Tibial nerve (tissue), 3 donors: ENCODE results near the gene SNX2.

Experiments used
- POLR2A ChIP-seq, 2 donors: fragments of 450-650 bp; IDR thresholded peaks; one replicate each; pipeline ENCODE4 v1.6.1; 2017; ENCODE audit warnings: antibody characterized with exemption in 2 of 2, mild to moderate bottlenecking in 2 of 2, moderate library complexity in 2 of 2
- TF ChIP-seq, protein P1 (sequence below), 5 experiments: fragments of 200-600 bp in 3 of 5; fragments of 450-650 bp in 2 of 5; sonication (generic) in 3 of 5; IDR thresholded peaks; one replicate each; pipeline ENCODE4 v1.5.1; 2016 to 2019; ENCODE audit warnings: antibody characterized with exemption in 5 of 5, mild to moderate bottlenecking in 3 of 5, moderate library complexity in 2 of 5

DNA sequence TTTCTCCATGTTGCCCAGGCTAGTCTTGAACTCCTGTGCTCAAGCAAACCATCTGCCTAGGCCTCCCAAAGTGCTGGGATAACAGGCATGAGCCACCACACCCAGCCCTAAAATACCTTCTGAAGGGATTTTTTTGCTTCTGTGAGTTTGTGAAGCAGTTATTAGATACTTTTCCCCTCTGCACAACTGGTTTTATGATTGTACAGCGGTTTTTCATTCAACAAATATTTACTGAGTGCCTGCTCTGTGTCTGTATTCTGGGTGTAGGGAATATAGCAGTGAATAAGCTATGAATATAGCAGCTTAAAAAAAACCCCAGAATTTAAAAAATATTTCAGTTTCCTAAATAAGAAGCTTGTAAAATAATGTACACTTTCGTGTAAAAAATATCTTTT, 72.8 kb downstream of the SNX2 start:
- TF ChIP-seq, protein P1, sequence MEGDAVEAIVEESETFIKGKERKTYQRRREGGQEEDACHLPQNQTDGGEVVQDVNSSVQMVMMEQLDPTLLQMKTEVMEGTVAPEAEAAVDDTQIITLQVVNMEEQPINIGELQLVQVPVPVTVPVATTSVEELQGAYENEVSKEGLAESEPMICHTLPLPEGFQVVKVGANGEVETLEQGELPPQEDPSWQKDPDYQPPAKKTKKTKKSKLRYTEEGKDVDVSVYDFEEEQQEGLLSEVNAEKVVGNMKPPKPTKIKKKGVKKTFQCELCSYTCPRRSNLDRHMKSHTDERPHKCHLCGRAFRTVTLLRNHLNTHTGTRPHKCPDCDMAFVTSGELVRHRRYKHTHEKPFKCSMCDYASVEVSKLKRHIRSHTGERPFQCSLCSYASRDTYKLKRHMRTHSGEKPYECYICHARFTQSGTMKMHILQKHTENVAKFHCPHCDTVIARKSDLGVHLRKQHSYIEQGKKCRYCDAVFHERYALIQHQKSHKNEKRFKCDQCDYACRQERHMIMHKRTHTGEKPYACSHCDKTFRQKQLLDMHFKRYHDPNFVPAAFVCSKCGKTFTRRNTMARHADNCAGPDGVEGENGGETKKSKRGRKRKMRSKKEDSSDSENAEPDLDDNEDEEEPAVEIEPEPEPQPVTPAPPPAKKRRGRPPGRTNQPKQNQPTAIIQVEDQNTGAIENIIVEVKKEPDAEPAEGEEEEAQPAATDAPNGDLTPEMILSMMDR (IDR thresholded peaks at IDR 0.05): no peak
- no peak for TF ChIP-seq POLR2A (IDR thresholded peaks at IDR 0.05)
